Kidney (tissue), 14 donors: ENCODE measurements around the gene NPM3. TPM values are rescaled to one million over a fixed set of nuclear protein-coding genes. Genes with fewer than 3 reads are reported as not detected.

Experiments used
- DNase-seq, 5 donors: peaks; one replicate each; pipeline ENCODE4 v3.0.0-alpha.2; 2013 to 2020
- FAIRE-seq: peaks from 2 replicates; lab custom pipeline; 2012; peaks lifted over from hg19 to GRCh38; lab: Jason Lieb, UNC
- H3K27ac ChIP-seq, 2 donors: one replicate each; pipeline ENCODE4 v1.7.0; 2013; ENCODE audit warnings: low read depth in 2 of 2, low read length in 2 of 2, inconsistent platforms in 1 of 2
- H3K27me3 ChIP-seq: one replicate; pipeline ENCODE4 v1.7.1; 2013; ENCODE audit warnings: low read length, inconsistent platforms; ENCODE audit not compliant: control insufficient read depth, insufficient read depth
- H3K36me3 ChIP-seq, 3 donors: one replicate each; pipeline versions ENCODE4 v1.7.0 to v1.7.1; 2013; ENCODE audit warnings: low read length in 3 of 3, control low read depth in 1 of 3, inconsistent platforms in 1 of 3; ENCODE audit not compliant: insufficient read depth in 3 of 3, control insufficient read depth in 2 of 3
- H3K4me1 ChIP-seq, 3 donors: one replicate each; pipeline versions ENCODE4 v1.7.0 to v1.7.1; 2013; ENCODE audit warnings: low read length in 3 of 3, inconsistent platforms in 1 of 3, low read depth in 1 of 3; ENCODE audit not compliant: control insufficient read depth in 2 of 3, insufficient read depth in 2 of 3
- H3K4me3 ChIP-seq, 3 donors: one replicate each; pipeline versions ENCODE4 v1.7.0 to v1.8.1; 2013; ENCODE audit warnings: low read length in 3 of 3, control low read depth in 1 of 3, inconsistent platforms in 1 of 3
- H3K9ac ChIP-seq, 3 donors: one replicate each; pipeline versions ENCODE4 v1.7.0 to v1.7.1; 2013; ENCODE audit warnings: low read length in 3 of 3, control low read depth in 1 of 3, inconsistent platforms in 1 of 3
- H3K9me3 ChIP-seq, 3 donors: one replicate each; pipeline versions ENCODE4 v1.7.0 to v1.7.1; 2013; ENCODE audit warnings: low read length in 3 of 3, control low read depth in 1 of 3, inconsistent platforms in 1 of 3; ENCODE audit not compliant: control insufficient read depth in 2 of 3, insufficient read depth in 1 of 3
- intact Hi-C: fragments of 100-400 bp; cut with DNase I; formaldehyde crosslinking; loops from one replicate; pipeline ENCODE4 v1.11.1; 2022
- polyA plus RNA-seq: library from polyadenylated mRNA; stranded (reverse); fragments of 350-450 nt; fragmentation: Illumina TruSeq; extraction: RNeasy Lipid Tissue Mini Kit (QIAGEN cat#74804); gene quantifications from one replicate; pipeline ENCODE4 v1.2.3, GENCODE V29; 2014; ENCODE audit warnings: low read depth, low replicate concordance; ENCODE audit not compliant: insufficient read depth
- total RNA-seq: library from RNA; stranded (reverse); fragmentation: NEBNext Ultra II Directional; extraction: Animal tissue kit (Norgen Biotek cat#: 25700); gene quantifications from one replicate; pipeline ENCODE4 v1.2.1, GENCODE V29; 2021
- TF ChIP-seq, protein P1 (sequence below): IDR thresholded peaks from 3 replicates; pipeline ENCODE4 v1.5.1; 2012; ENCODE audit warnings: mild to moderate bottlenecking, moderate library complexity, borderline replicate concordance; ENCODE audit not compliant: insufficient read depth; ENCODE audit errors: extremely low read depth
- donor health status: control.
- donor health status: control.
- donor health status: control.
- donor health status: control.
- donor health status: control.
- donor health status: DM: yes; HTN: yes; CAD: no.
- donor health status: Normal renal cell carcinoma (clear cell type).

Gene NPM3
- total and polyA plus RNA-seq, 2 donors from 2014 or later = 23.8 to 34.0 TPM

DNA sequence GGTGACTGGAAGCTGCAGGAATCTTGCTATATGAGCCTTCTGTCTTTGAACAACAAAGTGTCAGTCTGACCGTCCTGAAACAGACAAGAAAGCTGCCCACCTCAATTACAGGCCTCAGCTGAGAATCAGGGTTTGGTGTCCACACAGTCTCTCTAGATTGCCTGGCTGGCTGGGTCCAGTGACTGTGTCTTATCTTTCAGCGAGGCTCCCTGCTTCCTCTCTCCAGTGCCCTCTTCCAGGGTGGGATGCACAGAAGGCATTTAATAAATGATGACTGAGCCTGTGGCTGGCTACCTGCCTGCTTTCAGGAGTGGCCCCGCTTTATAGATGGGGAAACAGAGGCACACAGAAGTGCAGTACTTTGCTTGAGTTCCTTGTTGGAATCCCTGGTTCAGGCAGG is 34.8 kb downstream of the NPM3 start:
- Histone ChIP-seq H3K9ac (no peak overlapping the region), H3K36me3 (no peaks in the 10 kb centered on the region), H3K27me3 (no peaks in the 10 kb centered on the region), H3K27ac (peak overlapping the region in 1 of 2 donors; percentile 7), H3K9me3 (no peaks in the 10 kb centered on the region), H3K4me3 (no peak overlapping the region), H3K4me1 (peaks cover 0 to 6% (median 0%) of the 10 kb centered on the region in 3 donors)
- DNase-seq (no peak), FAIRE-seq (no peak)
- TF ChIP-seq, protein P1, sequence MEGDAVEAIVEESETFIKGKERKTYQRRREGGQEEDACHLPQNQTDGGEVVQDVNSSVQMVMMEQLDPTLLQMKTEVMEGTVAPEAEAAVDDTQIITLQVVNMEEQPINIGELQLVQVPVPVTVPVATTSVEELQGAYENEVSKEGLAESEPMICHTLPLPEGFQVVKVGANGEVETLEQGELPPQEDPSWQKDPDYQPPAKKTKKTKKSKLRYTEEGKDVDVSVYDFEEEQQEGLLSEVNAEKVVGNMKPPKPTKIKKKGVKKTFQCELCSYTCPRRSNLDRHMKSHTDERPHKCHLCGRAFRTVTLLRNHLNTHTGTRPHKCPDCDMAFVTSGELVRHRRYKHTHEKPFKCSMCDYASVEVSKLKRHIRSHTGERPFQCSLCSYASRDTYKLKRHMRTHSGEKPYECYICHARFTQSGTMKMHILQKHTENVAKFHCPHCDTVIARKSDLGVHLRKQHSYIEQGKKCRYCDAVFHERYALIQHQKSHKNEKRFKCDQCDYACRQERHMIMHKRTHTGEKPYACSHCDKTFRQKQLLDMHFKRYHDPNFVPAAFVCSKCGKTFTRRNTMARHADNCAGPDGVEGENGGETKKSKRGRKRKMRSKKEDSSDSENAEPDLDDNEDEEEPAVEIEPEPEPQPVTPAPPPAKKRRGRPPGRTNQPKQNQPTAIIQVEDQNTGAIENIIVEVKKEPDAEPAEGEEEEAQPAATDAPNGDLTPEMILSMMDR = no peak
- intact Hi-C loops = no loop called here

DNA sequence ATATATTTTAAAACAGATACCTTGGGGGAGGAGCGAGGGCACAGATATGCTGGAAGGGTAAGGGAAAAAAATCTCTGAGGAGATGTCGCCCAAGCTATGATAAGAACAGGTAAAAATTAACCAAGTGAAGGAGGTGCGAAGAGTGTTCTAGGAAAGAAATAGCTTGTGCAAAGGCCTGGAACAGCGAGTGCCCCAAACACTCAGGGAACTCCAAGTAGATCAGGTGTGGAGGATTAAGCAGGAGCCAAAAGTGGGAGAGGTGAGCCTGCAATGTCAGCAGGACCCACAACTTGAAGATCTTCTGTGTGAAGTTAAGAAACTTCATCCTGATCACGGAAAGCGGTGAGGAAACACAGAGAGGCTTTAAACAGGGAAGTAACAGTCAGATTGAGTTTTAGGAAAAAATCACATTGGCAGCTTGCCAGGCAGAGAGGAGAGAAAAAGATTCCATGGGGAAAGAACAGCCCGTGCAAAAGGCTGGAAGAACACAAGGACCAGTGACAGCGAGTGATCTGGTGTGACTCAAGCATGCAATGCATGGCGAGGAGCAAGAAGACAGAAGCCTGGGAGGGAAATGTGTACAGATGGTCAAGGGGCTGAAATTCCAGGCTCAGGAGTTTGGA is 38.1 kb downstream of the NPM3 start:
- H3K4me3 ChIP-seq = peak overlapping the region in 1 of 3 donors; percentile 13
- peaks cover 0 to 6% (median 0%) of the 10 kb centered on the region in 3 donors for H3K4me1 ChIP-seq
- no peak for FAIRE-seq
- H3K27ac ChIP-seq = peak overlapping the region in 1 of 2 donors; percentile 26
- H3K36me3 ChIP-seq = no peaks in the 10 kb centered on the region
- no peaks in the 10 kb centered on the region for H3K9me3 ChIP-seq
- TF ChIP-seq, protein P1 = no peak
- intact Hi-C loops = no loop called here
- DNase-seq = no peak
- no peak overlapping the region for H3K9ac ChIP-seq
- no peaks in the 10 kb centered on the region for H3K27me3 ChIP-seq

DNA sequence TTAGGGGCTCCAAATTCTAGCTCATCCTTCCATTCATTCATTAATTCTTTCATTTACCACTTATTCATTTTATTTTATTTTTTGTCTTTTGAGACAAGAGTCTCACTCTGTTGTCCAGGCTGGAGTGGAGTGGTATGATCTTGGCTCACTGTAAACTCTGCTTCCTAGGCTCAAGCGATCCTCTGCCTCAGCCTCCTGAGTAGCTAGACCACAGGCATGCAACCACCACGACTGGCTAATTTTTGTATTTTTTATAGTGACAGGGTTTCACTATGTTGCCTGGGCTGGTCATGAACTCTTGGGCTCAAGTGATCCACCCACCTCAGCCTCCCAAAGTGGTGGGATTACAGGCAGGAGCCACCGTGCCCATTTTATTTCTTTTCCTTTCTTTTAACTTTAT is 39.0 kb downstream of the NPM3 start:
- Histone ChIP-seq H3K4me3 (no peak overlapping the region), H3K36me3 (no peaks in the 10 kb centered on the region), H3K27ac (no peak overlapping the region), H3K4me1 (peaks cover 0 to 6% (median 0%) of the 10 kb centered on the region in 3 donors), H3K9me3 (no peaks in the 10 kb centered on the region), H3K9ac (no peak overlapping the region), H3K27me3 (no peaks in the 10 kb centered on the region)
- TF ChIP-seq, protein P1 = no peak
- FAIRE-seq (no peak), DNase-seq (no peak)
- intact Hi-C loops = no loop called here
